HEK293 (cell line): ENCODE results near the gene CD59.

ENCODE experiments used
- CTCF ChIA-PET: fragments of 350-600 bp; formaldehyde crosslinking; extraction: SDS; loops from one replicate; lab custom pipeline; 2021; ENCODE audit warnings: antibody characterized with exemption; lab: Yijun Ruan, JAX
- POLR2A ChIA-PET: fragments of 300-600 bp; formaldehyde crosslinking; extraction: SDS; loops from one replicate; lab custom pipeline; 2020; ENCODE audit warnings: antibody characterized with exemption, inconsistent platforms; lab: Yijun Ruan, JAX
- H3K27ac ChIP-seq: fragments of 200-500 bp; sonication (Bioruptor generic); 2 replicates; pipeline ENCODE4 v1.5.1; 2014; ENCODE audit warnings: low read depth, low read length, control low read depth, inconsistent platforms; ENCODE audit errors: extremely low read depth
- H3K36me3 ChIP-seq, 2 experiments: fragments of 200-500 bp in 1 of 2; sonication (Bioruptor generic) in 1 of 2; 1 replicate in 1 of 2; 2 replicates in 1 of 2; pipeline ENCODE4 v1.5.1; 2014 to 2017; ENCODE audit warnings: inconsistent platforms in 2 of 2, low read length in 2 of 2; ENCODE audit not compliant: control insufficient read depth in 2 of 2, insufficient read depth in 1 of 2
- H3K4me1 ChIP-seq: fragments of 200-500 bp; sonication (Bioruptor generic); 2 replicates; pipeline ENCODE4 v1.5.1; 2014; ENCODE audit warnings: mild to moderate bottlenecking, low read length, inconsistent platforms; ENCODE audit not compliant: control insufficient read depth, insufficient read depth
- H3K4me3 ChIP-seq: 2 replicates; pipeline ENCODE4 v1.5.1; 2011; ENCODE audit warnings: low read depth, mild to moderate bottlenecking, control low read depth, low read length, moderate library complexity
- H3K9me3 ChIP-seq: fragments of 200-500 bp; sonication (Bioruptor generic); 2 replicates; pipeline ENCODE4 v1.5.1; 2014; ENCODE audit warnings: low read depth, low read length, inconsistent platforms; ENCODE audit not compliant: control insufficient read depth, insufficient read depth
- BCL11B ChIP-seq: fragments of 450-650 bp; formaldehyde crosslinking; IDR thresholded peaks from 2 replicates; pipeline ENCODE4 v1.5.1; 2016; ENCODE audit warnings: low read depth, missing biosample characterization, missing genetic modification characterization
- KLF10 ChIP-seq: fragments of 450-650 bp; IDR thresholded peaks from 2 replicates; pipeline ENCODE4 v1.5.1; 2018; ENCODE audit warnings: missing biosample characterization, mild to moderate bottlenecking, missing genetic modification characterization
- PATZ1 ChIP-seq: fragments of 450-650 bp; formaldehyde crosslinking; IDR thresholded peaks from 2 replicates; pipeline ENCODE4 v1.5.1; 2016; ENCODE audit warnings: missing biosample characterization, missing genetic modification characterization
- RBAK ChIP-seq: fragments of 450-650 bp; formaldehyde crosslinking; IDR thresholded peaks from 2 replicates; pipeline ENCODE4 v1.5.1; 2016; ENCODE audit warnings: missing biosample characterization, missing genetic modification characterization
- WT1 ChIP-seq: fragments of 450-650 bp; formaldehyde crosslinking; IDR thresholded peaks from 2 replicates; pipeline ENCODE4 v1.5.1; 2016; ENCODE audit warnings: missing biosample characterization, missing genetic modification characterization
- ZBTB48 ChIP-seq: fragments of 450-650 bp; formaldehyde crosslinking; IDR thresholded peaks from 2 replicates; pipeline ENCODE4 v1.5.1; 2016; ENCODE audit warnings: missing biosample characterization, missing genetic modification characterization
- ZNF2 ChIP-seq: fragments of 450-650 bp; formaldehyde crosslinking; IDR thresholded peaks from 2 replicates; pipeline ENCODE4 v1.5.1; 2016; ENCODE audit warnings: missing biosample characterization, missing genetic modification characterization
- ZNF324 ChIP-seq: fragments of 450-650 bp; formaldehyde crosslinking; IDR thresholded peaks from 2 replicates; pipeline ENCODE4 v1.5.1; 2016; ENCODE audit warnings: missing biosample characterization, missing genetic modification characterization
- ZNF341 ChIP-seq: fragments of 450-650 bp; formaldehyde crosslinking; IDR thresholded peaks from 2 replicates; pipeline ENCODE4; 2016; ENCODE audit warnings: low read depth, missing biosample characterization, missing genetic modification characterization
- ZNF366 ChIP-seq: fragments of 450-650 bp; formaldehyde crosslinking; conservative IDR thresholded peaks from 2 replicates; pipeline ENCODE4 v1.5.1; 2016; ENCODE audit warnings: missing biosample characterization, missing genetic modification characterization
- ZNF398 ChIP-seq: fragments of 450-650 bp; formaldehyde crosslinking; IDR thresholded peaks from 2 replicates; pipeline ENCODE4 v1.5.1; 2017; ENCODE audit warnings: missing biosample characterization, missing genetic modification characterization
- ZNF416 ChIP-seq: fragments of 450-650 bp; formaldehyde crosslinking; IDR thresholded peaks from 2 replicates; pipeline ENCODE4 v1.5.1; 2016; ENCODE audit warnings: missing biosample characterization, missing genetic modification characterization
- ZNF521 ChIP-seq: fragments of 450-650 bp; formaldehyde crosslinking; IDR thresholded peaks from 2 replicates; pipeline ENCODE4 v1.5.1; 2017; ENCODE audit warnings: missing biosample characterization, mild to moderate bottlenecking, missing genetic modification characterization
- ZNF548 ChIP-seq: fragments of 450-650 bp; formaldehyde crosslinking; IDR thresholded peaks from 2 replicates; pipeline ENCODE4 v1.5.1; 2016; ENCODE audit warnings: missing biosample characterization, missing genetic modification characterization
- ZNF555 ChIP-seq: fragments of 450-650 bp; formaldehyde crosslinking; conservative IDR thresholded peaks from 2 replicates; pipeline ENCODE4 v1.5.1; 2017; ENCODE audit warnings: missing biosample characterization, mild to moderate bottlenecking, missing genetic modification characterization, inconsistent platforms
- ZNF558 ChIP-seq: fragments of 450-650 bp; formaldehyde crosslinking; IDR thresholded peaks from 2 replicates; pipeline ENCODE4 v1.5.1; 2016; ENCODE audit warnings: missing biosample characterization, missing genetic modification characterization
- ZNF560 ChIP-seq: fragments of 450-650 bp; formaldehyde crosslinking; IDR thresholded peaks from 2 replicates; pipeline ENCODE4 v1.5.1; 2017; ENCODE audit warnings: missing biosample characterization, missing genetic modification characterization, borderline replicate concordance
- ZNF626 ChIP-seq: fragments of 450-650 bp; sonication (Bioruptor Pico); formaldehyde crosslinking; IDR thresholded peaks from 2 replicates; pipeline ENCODE4 v1.5.1; 2018; ENCODE audit warnings: missing biosample characterization, missing genetic modification characterization, inconsistent platforms
- ZNF658 ChIP-seq: fragments of 450-650 bp; formaldehyde crosslinking; IDR thresholded peaks from 2 replicates; pipeline ENCODE4; 2016; ENCODE audit warnings: missing biosample characterization, missing genetic modification characterization
- TF ChIP-seq, protein P1 (sequence below): fragments of 450-650 bp; formaldehyde crosslinking; IDR thresholded peaks from 2 replicates; pipeline ENCODE4 v1.5.1; 2016; ENCODE audit warnings: missing biosample characterization, missing genetic modification characterization
- TF ChIP-seq, protein P2 (sequence below): fragments of 450-650 bp; formaldehyde crosslinking; IDR thresholded peaks from 2 replicates; pipeline ENCODE4 v1.5.1; 2016; ENCODE audit warnings: missing biosample characterization, missing genetic modification characterization
- TF ChIP-seq, protein P3 (sequence below): fragments of 450-650 bp; formaldehyde crosslinking; IDR thresholded peaks from 2 replicates; pipeline ENCODE4; 2016; ENCODE audit warnings: missing biosample characterization, missing genetic modification characterization

Gene CD59

DNA sequence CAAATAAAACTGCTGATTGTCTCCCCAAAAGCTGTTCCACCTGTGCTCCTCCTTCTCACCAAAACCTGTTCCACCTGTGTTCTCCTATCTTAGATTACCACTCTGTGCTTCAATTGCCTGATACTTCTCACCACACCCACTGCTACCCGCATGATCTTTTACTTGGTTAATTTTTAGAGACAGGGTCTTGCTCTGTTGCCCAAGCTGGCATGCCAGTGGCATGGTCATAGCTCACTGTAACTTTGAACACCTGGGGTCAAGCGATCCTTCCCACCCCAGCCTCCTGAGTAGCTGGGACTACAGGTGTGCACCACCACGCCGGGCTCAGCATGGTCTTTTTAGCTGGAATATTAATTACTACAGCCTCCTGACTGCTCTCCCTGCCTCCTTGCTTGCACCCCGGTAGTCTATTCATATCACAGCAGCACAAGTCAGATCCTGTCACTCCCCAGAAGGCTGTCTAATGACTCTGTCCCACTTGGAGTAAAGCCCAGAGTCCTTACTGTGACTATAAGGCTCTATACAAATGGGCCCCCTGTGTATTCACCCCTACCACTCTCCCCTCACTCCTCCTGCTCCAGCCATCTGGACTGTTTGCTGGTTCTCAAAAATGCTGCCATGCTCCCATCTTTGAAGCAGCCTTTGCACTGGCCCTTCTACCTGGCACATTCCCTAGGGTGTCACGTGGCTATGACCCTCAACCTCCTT, 39.1 kb downstream of the CD59 start (continued):
- TF ChIP-seq ZNF560 (tag by site-specific recombination) (no peak), ZNF416 (tag by site-specific recombination) (no peak)
- TF ChIP-seq, protein P1, sequence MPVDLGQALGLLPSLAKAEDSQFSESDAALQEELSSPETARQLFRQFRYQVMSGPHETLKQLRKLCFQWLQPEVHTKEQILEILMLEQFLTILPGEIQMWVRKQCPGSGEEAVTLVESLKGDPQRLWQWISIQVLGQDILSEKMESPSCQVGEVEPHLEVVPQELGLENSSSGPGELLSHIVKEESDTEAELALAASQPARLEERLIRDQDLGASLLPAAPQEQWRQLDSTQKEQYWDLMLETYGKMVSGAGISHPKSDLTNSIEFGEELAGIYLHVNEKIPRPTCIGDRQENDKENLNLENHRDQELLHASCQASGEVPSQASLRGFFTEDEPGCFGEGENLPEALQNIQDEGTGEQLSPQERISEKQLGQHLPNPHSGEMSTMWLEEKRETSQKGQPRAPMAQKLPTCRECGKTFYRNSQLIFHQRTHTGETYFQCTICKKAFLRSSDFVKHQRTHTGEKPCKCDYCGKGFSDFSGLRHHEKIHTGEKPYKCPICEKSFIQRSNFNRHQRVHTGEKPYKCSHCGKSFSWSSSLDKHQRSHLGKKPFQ (tag by site-specific recombination) = no peak

DNA sequence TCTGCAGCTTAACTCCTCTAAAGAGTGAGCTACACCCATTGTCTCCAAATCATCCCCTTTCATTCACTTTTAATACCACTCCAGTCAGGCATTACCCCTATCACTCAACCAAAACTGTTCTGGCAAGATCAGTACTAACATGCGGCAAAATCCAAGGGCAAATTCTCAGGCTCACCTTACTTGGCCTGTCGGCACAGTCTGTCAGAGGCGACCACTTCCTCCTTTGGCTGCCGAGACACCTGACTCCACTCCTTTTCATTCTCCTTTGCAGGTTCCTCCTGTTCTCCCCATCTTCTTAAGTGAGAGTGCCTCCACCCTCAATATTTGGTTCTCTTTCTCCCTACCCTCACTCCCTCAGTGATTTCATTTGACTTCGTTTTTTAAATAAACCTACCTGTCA, 39.8 kb downstream of the CD59 start:
- TF ChIP-seq, protein P2, sequence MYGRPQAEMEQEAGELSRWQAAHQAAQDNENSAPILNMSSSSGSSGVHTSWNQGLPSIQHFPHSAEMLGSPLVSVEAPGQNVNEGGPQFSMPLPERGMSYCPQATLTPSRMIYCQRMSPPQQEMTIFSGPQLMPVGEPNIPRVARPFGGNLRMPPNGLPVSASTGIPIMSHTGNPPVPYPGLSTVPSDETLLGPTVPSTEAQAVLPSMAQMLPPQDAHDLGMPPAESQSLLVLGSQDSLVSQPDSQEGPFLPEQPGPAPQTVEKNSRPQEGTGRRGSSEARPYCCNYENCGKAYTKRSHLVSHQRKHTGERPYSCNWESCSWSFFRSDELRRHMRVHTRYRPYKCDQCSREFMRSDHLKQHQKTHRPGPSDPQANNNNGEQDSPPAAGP (tag by site-specific recombination) = no peak
- TF ChIP-seq ZNF658 (tag by site-specific recombination) (no peak), ZNF324 (tag by site-specific recombination) (no peak), ZNF558 (no peak), BCL11B (tag by site-specific recombination) (no peak), KLF10 (tag by site-specific recombination) (no peak), WT1 (tag by site-specific recombination) (no peak), ZNF366 (tag by site-specific recombination) (no peak), ZNF2 (tag by site-specific recombination) (no peak), ZNF548 (tag by site-specific recombination) (no peak)
- peaks cover 3% of the 10 kb centered on the region; the same call in 1 of the 2 replicates for H3K4me1 ChIP-seq

GRCh38 chr11:33695051-33695566, 41.1 kb downstream of the CD59 start:
- ChIA-PET CTCF (interaction anchor here (0.6 to 1.4 kb wide), 3 partner anchors 21 to 562 kb away, joined by 3 to 5 read pairs (median 3); no protein-coding TSS in a partner anchor), POLR2A (no interaction called here)
- no peaks in the 10 kb centered on the region for H3K9me3 ChIP-seq
- H3K36me3 ChIP-seq = no peaks in the 10 kb centered on the region
- peaks cover 3% of the 10 kb centered on the region for H3K4me1 ChIP-seq
- H3K27ac ChIP-seq = no peak overlapping the region
- H3K4me3 ChIP-seq = no peak overlapping the region
- TF ChIP-seq ZNF626 (tag by site-specific recombination) = no peak
- TF ChIP-seq, protein P1 (tag by site-specific recombination) = no peak
- TF ChIP-seq ZBTB48 (tag by site-specific recombination) = no peak
- no peak for TF ChIP-seq PATZ1
- no peak for TF ChIP-seq ZNF548 (tag by site-specific recombination)
- TF ChIP-seq ZNF398 (tag by site-specific recombination) = no peak
- no peak for TF ChIP-seq ZNF558
- TF ChIP-seq, protein P3, sequence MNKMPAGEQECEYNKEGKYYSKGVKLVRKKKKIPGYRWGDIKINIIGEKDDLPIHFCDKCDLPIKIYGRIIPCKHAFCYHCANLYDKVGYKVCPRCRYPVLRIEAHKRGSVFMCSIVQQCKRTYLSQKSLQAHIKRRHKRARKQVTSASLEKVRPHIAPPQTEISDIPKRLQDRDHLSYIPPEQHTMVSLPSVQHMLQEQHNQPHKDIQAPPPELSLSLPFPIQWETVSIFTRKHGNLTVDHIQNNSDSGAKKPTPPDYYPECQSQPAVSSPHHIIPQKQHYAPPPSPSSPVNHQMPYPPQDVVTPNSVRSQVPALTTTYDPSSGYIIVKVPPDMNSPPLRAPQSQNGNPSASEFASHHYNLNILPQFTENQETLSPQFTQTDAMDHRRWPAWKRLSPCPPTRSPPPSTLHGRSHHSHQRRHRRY (tag by site-specific recombination) = no peak
- no peak for TF ChIP-seq ZNF521 (tag by site-specific recombination)
- TF ChIP-seq RBAK (tag by site-specific recombination) = no peak
- TF ChIP-seq ZNF555 (tag by site-specific recombination) = no peak
- no peak for TF ChIP-seq ZNF341 (tag by site-specific recombination)
- no peak for TF ChIP-seq ZNF560 (tag by site-specific recombination)

More for the DNA sequence above, 39.8 kb downstream of the CD59 start:
- H3K27ac ChIP-seq = no peak overlapping the region
- no peaks in the 10 kb centered on the region for H3K36me3 ChIP-seq
- no peaks in the 10 kb centered on the region for H3K9me3 ChIP-seq
- ChIA-PET CTCF (no interaction called here), POLR2A (no interaction called here)
- H3K4me3 ChIP-seq = no peak overlapping the region
